ACHN (cell line): ENCODE measurements around the gene HOXB3.

ENCODE experiments used
- DNase-seq: peaks from one replicate; pipeline ENCODE4 v3.0.0-alpha.2; 2015
- in situ Hi-C: cut with HindIII; loops from 2 replicates; pipeline ENCODE4 v1.10.0; 2017; ENCODE audit warnings: low sequenced_read_pairs, low pct_ligation_motif_present, low pct_unique_long_range_greater_than_20kb

Gene HOXB3

DNA sequence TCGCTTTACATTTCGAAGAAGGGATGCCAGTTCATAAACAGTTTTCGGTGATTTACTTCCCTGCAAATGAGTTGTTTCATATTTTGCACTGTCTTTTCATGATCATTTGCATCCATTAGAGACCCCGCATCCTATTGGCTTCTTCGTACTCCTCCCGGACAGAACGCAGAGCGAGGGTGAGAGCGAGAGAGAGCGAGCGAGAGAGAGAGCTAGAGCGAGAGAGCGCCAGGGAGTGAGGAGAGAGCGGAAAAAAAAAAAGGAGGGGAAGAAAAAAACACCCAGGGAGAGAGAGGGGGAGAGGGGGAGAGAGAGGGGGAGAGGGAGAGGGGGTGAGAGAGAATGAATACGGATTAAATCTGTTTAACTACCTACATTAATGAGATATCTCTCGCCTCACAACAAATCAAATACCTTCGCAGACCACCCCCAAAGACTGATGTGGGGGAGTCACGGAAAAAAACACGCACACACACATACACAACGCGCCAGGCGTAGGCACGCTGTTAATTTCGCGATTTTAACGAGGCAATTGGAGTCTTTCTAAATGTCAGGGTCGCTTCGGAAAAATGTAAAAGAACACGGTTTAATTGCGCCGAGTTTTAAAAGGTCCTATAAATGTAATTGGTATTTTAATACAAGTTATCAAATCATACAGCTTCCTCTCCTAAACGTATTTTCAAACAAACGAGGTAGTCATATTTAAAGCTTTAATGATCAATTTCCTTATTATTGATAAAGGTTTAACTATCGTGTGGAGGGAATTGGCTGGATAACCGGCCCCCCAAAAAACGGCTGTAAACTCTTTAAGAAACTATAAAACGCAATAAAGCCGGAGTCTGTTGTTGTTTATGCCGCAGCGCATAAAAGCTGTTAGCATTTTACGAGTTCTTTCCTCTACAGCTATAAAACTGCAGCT, 25.3 kb upstream of the HOXB3 start, which contains the start of gene HOXB8:
TSS of gene HOXB8 (minus strand) at position 246 of the 916 bp plus-strand sequence. CDS start 588 bp downstream, outside the sequence.
- DNase-seq = no peak
- in situ Hi-C loops = no loop called here

- DNase-seq = peak; percentile 53
- in situ Hi-C loops = no loop called here
Observed at GRCh38 chr17:48613862-48614694, 24.0 kb upstream of the HOXB3 start.

GRCh38 chr17:48612854-48613691, 23.0 kb upstream of the HOXB3 start:
- in situ Hi-C loops = no loop called here
- peak; percentile 72 for DNase-seq

DNA sequence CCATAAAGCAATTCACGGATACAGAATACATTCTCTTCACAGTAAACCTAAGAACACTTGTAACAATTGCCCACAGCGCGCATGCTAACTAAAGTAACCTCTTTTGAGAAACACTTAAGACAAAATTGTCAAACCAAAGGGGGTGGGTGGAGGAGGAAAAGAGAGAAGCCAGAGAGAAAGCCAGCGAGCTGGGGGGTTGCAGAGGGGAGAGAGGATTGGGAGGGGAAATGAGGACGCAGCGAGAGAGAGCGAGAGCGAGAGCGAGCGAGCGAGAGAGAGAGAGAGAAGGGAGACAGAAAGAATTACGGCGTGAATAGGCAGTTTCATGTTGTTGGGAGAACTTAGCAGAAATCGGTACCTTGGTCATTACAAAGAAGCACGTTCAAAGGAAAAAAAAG, 22.4 kb upstream of the HOXB3 start:
- in situ Hi-C loops = no loop called here
- DNase-seq = peak; percentile 48

DNA sequence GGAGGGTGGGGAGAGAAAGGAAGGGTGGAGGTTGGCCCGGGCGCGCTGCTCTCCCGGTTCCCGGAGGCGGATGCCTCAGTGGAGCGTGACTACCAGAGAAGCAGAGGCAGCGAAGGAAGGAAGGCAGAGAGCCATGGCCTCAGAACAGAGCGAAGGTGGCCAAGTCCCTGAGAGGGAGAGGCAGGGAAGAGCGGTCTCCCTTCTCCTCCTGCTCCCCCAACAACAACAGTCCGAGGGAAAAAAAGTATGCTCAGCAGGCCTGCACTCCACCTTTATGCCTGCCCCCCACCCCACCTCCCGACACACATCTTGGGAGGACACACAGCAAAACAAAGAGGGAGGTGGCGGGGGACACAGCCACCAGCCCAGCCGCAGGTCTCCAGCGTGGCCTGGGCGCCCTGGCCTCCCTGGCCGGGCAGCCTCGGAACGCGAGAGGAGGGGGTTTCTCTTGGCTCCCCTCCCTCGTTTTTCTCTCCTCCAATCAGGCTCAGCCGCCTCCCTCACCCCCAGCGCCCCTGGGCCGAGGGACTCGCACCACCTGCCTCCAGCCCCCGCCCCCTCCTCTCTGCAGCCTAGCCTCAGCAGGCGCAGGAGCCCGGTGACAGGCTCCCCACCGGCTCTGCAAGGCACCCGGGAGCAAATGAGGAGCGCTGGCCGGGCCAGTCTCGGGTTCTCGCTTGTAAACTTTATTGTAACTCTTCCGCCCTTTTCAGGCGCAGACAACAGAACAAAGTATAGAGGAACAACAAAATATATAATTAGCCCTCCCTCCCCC, 21.8 kb upstream of the HOXB3 start:
- DNase-seq = peak; percentile 83
- in situ Hi-C loops = no loop called here

DNA sequence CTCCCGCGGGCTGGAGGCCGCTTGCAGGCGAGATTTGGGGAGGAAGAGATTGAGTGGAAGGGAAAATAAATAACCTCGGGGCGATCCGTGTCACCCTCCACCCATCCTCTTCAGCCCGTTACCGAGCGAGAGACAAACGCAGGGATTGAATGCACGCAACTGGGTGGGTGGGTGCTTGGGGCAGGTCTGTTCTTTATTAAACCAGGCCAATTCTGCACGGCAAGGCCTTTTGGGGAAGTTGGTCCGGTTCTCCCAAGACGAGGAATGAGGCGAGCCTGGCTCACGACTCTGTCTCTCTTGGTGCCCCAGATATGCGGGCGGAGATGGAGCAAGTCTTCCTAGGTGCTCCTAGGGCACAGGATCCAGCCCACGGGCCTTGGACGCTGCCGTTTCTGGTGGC, 21.2 kb upstream of the HOXB3 start:
- in situ Hi-C loops = no loop called here
- DNase-seq = peak; percentile 59

DNA sequence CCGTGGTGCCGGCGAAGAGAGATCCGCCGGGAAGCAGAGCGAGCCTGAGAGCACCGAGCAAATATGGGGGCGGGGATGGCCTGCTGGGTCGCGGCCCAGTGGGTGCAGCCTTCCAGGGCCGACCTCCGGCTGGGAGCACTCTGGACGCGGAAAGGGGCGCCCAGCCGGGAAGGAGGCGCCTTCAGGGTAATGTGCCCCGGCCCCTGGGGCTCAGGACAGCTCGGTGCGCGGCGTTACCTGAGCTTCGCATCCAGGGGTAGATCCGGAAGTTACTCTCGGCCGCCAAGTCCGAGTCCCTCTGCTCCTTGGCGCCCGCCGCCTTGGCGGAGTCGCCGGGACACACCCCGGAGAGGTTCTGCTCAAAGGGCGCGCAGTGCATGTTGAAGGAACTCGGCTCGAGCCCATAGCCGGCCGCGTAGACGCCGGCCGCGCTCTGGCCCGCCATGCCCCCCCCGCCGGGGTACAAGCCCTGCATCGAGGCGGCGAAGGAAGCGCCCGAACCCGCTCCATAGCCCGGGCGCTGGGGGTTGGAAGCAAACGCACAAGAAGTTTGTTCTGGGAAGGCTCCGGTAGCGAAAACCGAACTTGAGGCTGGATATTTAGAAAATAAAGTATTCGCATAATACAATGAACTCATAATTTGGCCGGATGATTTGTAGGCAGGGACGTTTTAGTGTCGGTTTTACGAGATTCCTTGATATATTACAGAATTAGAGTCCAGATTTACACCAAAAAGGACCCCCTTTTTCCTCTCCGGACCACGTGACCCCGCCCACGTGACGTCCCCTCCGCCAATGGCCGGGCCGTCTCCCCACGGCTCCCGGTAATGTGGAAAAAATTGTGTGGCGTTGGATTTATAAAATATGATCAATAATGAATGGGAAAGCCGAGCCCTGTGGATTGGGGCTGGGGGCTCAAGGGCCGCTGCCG, 20.5 kb upstream of the HOXB3 start, which contains the start of gene HOXB7:
TSS of gene HOXB7 (minus strand) at position 736 of the 930 bp plus-strand sequence. CDS start at position 637, 99 bp downstream.
- in situ Hi-C loops = no loop called here
- peak; percentile 80 for DNase-seq

GRCh38 chr17:48609759-48610281, 19.8 kb upstream of the HOXB3 start:
- no peak for DNase-seq
- in situ Hi-C loops = no loop called here

DNA sequence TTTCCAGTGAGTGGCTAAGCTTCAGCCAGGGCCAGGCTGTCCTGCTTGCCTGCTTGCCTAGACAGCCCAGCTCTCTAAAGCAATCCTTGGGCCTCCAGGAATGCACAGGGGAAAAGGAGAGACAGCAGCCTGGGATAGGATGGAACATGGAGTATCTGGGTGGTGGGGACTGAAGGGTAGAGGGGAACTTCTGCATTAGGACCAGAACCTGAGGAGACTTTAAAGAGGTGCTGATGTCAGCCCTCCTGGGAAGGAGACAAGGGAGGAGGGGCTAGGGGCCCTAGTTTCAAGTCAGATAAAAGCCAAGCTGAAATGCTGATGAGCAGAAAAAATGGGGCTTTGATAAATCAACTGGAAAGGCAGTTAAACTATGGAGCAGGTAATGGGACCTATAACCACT, 19.0 kb upstream of the HOXB3 start:
- in situ Hi-C loops = no loop called here
- DNase-seq = no peak

DNA sequence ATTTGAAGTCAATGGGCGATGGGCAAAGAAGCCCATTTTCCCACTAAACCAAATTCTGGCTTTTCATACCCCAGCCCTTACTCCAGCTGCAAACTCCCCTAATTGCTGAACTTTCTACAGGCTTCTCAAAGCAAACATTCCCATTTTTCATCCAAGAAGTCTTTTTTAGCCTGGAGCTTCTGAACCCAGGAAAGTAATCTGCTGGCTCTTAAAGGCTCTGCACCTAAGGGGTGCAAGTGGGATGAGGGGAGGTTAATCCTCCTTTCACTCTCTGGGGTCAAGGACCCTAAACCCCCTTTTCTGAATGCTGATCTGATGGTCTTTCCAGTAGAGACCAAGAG, 18.4 kb upstream of the HOXB3 start:
- no peak for DNase-seq
- in situ Hi-C loops = no loop called here

GRCh38 chr17:48606892-48607614, 17.0 kb upstream of the HOXB3 start:
- DNase-seq = no peak
- in situ Hi-C loops = no loop called here

- no peak for DNase-seq
- in situ Hi-C loops = no loop called here
Observed at GRCh38 chr17:48605991-48606891, 16.2 kb upstream of the HOXB3 start.

DNA sequence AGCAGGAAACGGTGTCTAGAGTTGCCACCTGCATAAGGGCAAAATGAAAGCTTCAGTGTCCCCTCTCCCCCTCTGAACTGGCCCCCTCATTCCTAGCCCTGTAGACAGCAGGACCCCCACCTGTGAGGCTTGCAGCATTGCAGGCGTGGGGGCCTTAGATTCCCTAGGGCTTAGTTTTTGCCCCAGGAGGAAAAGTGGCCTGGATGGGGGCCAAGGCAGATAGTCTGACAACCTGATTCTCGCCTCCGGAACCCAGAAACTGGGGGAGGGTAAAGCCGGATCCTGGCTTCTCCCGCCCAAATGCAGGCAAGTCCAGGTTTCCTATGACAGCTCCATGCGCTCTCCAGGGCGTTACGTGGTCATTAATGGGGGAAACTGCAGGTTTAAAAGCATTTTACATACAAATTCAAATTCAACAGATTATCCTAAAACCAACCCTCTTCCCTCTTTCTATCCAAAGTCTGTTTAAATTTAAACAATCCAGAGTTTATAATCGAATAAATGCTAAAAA, 15.4 kb upstream of the HOXB3 start:
- in situ Hi-C loops = no loop called here
- DNase-seq = peak; percentile 17

DNA sequence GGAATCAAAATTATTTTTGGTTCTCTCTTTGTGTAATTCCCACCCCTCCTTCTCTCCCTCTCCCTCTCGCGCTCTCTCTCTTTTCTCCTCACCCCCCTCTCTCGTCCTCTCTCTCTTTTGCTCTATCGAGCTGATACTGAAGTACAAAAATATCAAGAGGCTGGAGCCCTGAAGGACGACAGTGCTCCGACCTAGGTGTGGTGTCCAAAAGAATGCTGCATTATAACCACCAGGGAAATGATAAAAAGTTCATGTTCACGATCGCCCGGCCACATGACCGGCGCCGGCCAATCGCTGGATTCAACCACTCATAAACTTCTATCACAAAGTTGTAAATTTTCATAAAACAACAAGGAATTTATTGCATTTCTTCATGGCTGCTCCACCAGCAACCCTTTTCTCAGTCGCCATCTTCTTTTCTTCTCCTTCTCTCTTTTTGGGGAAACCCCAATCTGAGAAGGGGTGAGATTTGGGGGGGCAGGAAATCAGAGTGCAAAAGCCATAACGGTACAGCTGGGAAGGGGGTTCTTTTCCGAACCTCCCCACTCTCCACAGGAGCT, 14.8 kb upstream of the HOXB3 start, which contains the start of gene HOXB6:
TSS of gene HOXB6 (minus strand) at position 217 of the 560 bp plus-strand sequence. CDS start 6,836 bp downstream, outside the sequence.
- peak; percentile 76 for DNase-seq

More for the DNA sequence above, 14.8 kb upstream of the HOXB3 start, which contains the start of gene HOXB6:
- in situ Hi-C loops = no loop called here
